Heart left ventricle (tissue), 16 donors: ENCODE results near the gene NTPCR. TPM values are rescaled to one million over a fixed set of nuclear protein-coding genes. Genes with fewer than 3 reads are reported as not detected.

Experiments
- ATAC-seq, 4 donors: fragments of 200-7000 bp; cut with Tn5 transposase; one replicate each; pipeline ENCODE4 v1.9.1; 2020 to 2022; ENCODE audit warnings: moderate library complexity in 4 of 4, mild to moderate bottlenecking in 3 of 4, moderate number of reproducible peaks in 1 of 4
- DNase-seq, 5 donors: peaks; one replicate each; pipeline ENCODE4 v3.0.0-alpha.2; 2020
- H3K27ac ChIP-seq, 12 donors: fragments of 200-600 bp; sonication (generic) in 4 of 12; one replicate each; pipeline versions ENCODE4 v1.5.0 to v1.8.0; 2016 to 2022; ENCODE audit warnings: mild to moderate bottlenecking in 2 of 12
- H3K27me3 ChIP-seq, 9 donors: fragments of 200-600 bp; sonication (generic) in 2 of 9; one replicate each; pipeline versions ENCODE4 v1.5.1 to v1.8.0; 2016 to 2022; ENCODE audit warnings: mild to moderate bottlenecking in 3 of 9
- H3K36me3 ChIP-seq, 9 donors: fragments of 200-600 bp; sonication (generic) in 2 of 9; one replicate each; pipeline versions ENCODE4 v1.5.0 to v1.8.0; 2018 to 2022; ENCODE audit warnings: mild to moderate bottlenecking in 2 of 9
- H3K4me1 ChIP-seq, 12 donors: fragments of 200-600 bp; sonication (generic) in 4 of 12; one replicate each; pipeline versions ENCODE4 v1.5.0 to v1.8.0; 2016 to 2022; ENCODE audit warnings: mild to moderate bottlenecking in 3 of 12
- H3K4me3 ChIP-seq, 12 donors: fragments of 200-600 bp; sonication (generic) in 4 of 12; one replicate each; pipeline versions ENCODE4 v1.5.0 to v1.8.0; 2017 to 2022; ENCODE audit warnings: mild to moderate bottlenecking in 9 of 12, moderate library complexity in 4 of 12
- H3K9me3 ChIP-seq, 12 donors: fragments of 200-600 bp; sonication (generic) in 4 of 12; one replicate each; pipeline versions ENCODE4 v1.5.0 to v1.8.0; 2016 to 2022; ENCODE audit warnings: mild to moderate bottlenecking in 1 of 12
- CTCF ChIP-seq, 12 donors: fragments of 200-600 bp; sonication (generic) in 4 of 12; IDR thresholded peaks; one replicate each; pipeline versions ENCODE4 v1.5.0 to v1.8.0; 2018 to 2022; ENCODE audit warnings: antibody characterized with exemption in 12 of 12, mild to moderate bottlenecking in 5 of 12
- POLR2A ChIP-seq, 2 donors: fragments of 450-650 bp; IDR thresholded peaks; one replicate each; pipeline ENCODE4 v1.6.1; 2017; ENCODE audit warnings: antibody characterized with exemption in 2 of 2, mild to moderate bottlenecking in 2 of 2, moderate library complexity in 2 of 2
- WGBS, 4 donors: extraction: QIAGEN DNeasy Blood & Tissue Kit in 2 of 4; methylation state at CpG; one replicate each; pipeline versions ENCODE4 v1.1.5 to v1.1.7; 2013 to 2018; 5-methylcytosine and 5-hydroxymethylcytosine counted together
- intact Hi-C, 10 donors: fragments of 100-400 bp; cut with DNase I; formaldehyde crosslinking; loops; one replicate each; pipeline versions ENCODE4 v1.11.1 to v1.14.2; 2022
- polyA plus RNA-seq, 2 donors: library from polyadenylated mRNA; stranded (reverse); fragments of 200-250 nt; gene quantifications; one replicate each; pipeline ENCODE4 v1.2.3, GENCODE V29; 2013
- total RNA-seq, 9 donors: library from RNA; depleted of rRNA in 2 of 9; stranded (reverse); fragments of >200 nt in 2 of 9; fragmentation: NEBNext Ultra II Directional in 3 of 9; extraction: Animal tissue kit (Norgen Biotek cat#: 25700) in 3 of 9; gene quantifications; one replicate each; pipeline versions ENCODE4 v1.1.0 to v1.2.4, GENCODE V29; 2016 to 2023
- donor health status: ischemic (EF 13 %, LVEDD 7.1; RV severe dilation, severe dysfunction).
- donor health status: healthy with polysubstance abuse.
- donor health status: DM: no; HTN: yes; CAD: no.
- donor health status: DM: no; HTN: no; CAD: no.
- donor health status: ischemic (EF 25% LVEDD 6.9; RV normal size, moderate dysfunction).
- donor health status: ischemic (EF 25% LVEDD 5.7; RV mildly dilated, moderate dysfunction).
- donor health status: healthy.
- donor health status: DM: yes; HTN: yes; CAD: no.
- donor health status: ischemic (EF 35%, LVEDD 5.7; RV mildly dilated, moderate dysfunction).
- donor health status: nonischemic (EF 11% LVEDD 7.7; RV severe dilation, severe dysfunction).
- donor health status: DM: yes; HTN: yes; CAD: no.
- donor health status: PGD.
- donor health status: ischemic (EF 29% LVEDD 5.4; RV normal size, mild dysfunction).
- donor health status: nonischemic (EF 23%, LVEDD 6.1; RV moderate dilation, normal function).

Gene NTPCR
- total and polyA plus RNA-seq, 11 donors: 29.6 to 81.8 (median 57.8) TPM

DNA sequence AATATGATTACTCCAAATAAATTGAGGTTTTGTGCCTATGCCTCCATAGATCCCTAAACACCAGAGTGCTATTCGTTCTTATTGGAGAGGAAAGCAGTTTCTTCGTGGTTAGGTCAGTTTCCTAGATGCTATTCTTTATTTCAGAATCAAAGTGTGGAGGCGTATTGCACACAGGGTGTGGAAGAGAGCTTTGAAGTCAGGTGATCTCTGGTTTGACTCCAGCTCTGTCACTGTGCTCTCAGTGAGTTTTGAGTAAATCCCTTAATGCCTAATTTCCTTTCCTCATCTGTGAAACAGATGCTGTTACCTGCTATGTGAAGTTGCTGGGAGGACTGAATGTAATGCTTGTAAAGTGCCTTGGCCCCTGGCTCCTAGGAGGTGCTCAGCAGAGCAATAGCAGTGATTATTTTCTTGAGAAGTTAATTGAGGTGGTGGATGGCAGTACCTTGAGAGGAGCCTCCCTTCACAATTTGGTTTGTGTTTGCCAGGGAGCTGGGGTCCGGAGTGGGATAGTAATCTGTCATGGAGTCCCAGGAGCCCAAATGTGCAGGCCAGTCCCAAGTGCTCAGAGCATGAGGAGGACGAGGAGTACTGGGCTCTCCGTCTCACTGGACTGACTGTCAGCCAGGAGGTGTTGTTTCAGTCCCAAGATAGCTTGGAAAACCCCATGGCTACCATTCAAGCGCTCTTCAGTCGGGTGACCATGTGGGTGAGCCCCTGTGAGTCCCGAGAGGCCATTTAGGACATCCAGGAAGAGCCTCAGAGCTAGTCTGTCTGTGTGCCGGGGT, 14.9 kb downstream of the NTPCR start:
- WGBS, 4 donors: 45 to 70% (median 56%) methylated on average over 9 to 10 of the region's 10 CpGs
- peak overlapping the region in 6 of 12 donors; percentile 3 to 26 (median 15) for H3K27ac ChIP-seq
- DNase-seq: no peak
- H3K9me3 ChIP-seq: no peaks in the 10 kb centered on the region
- peaks cover 0 to 37% (median 22%) of the 10 kb centered on the region in 9 donors for H3K36me3 ChIP-seq
- H3K4me3 ChIP-seq: no peak overlapping the region
- TF ChIP-seq CTCF (IDR thresholded peaks at IDR 0.05) (no peak), POLR2A (IDR thresholded peaks at IDR 0.05) (no peak)
- H3K4me1 ChIP-seq: peaks cover 0 to 71% (median 36%) of the 10 kb centered on the region in 12 donors
- peak in 3 of 4 donors; percentile 40 to 58 (median 48) for ATAC-seq
- intact Hi-C loops: loop anchor here in 4 of 10 donors (5.0 to 10.0 kb wide), 3 partner anchors 161 to 331 kb away; partner anchors contain the start of genes SIPA1L2 (in 2 of the 4) and MAP10 (in 1 of the 4)
- no peaks in the 10 kb centered on the region for H3K27me3 ChIP-seq

DNA sequence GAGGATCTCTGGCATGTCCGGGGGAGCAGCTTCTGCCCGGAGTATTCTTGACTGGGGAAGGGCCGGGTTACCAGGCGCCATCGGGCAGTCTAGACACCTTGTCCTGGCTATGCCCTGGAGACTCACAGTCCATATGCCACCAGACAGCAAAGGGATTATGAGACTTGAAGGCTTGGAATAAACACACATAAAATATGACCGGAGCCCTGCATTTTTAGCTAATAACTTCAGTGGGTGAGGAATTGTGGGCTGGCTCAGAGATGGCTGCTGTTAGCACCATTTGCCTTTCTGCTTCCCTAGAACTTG, 15.5 kb downstream of the NTPCR start:
- H3K4me1 ChIP-seq: peaks cover 0 to 71% (median 36%) of the 10 kb centered on the region in 12 donors
- intact Hi-C loops: loop anchor here in 4 of 10 donors (5.0 to 10.0 kb wide), 3 partner anchors 161 to 331 kb away; partner anchors contain the start of genes SIPA1L2 (in 2 of the 4) and MAP10 (in 1 of the 4)
- peak overlapping the region in 5 of 12 donors; percentile 3 to 23 (median 14) for H3K27ac ChIP-seq
- no peak for TF ChIP-seq POLR2A (IDR thresholded peaks at IDR 0.05)
- TF ChIP-seq CTCF (IDR thresholded peaks at IDR 0.05): no peak
- H3K9me3 ChIP-seq: no peaks in the 10 kb centered on the region
- no peak overlapping the region for H3K4me3 ChIP-seq
- peaks cover 0 to 39% (median 28%) of the 10 kb centered on the region in 9 donors for H3K36me3 ChIP-seq
- DNase-seq (no peak), ATAC-seq (no peak)
- H3K27me3 ChIP-seq: no peaks in the 10 kb centered on the region
- WGBS, 4 donors: 62 to 85% (median 71%) methylated on average over 5 to 6 of the region's 6 CpGs

DNA sequence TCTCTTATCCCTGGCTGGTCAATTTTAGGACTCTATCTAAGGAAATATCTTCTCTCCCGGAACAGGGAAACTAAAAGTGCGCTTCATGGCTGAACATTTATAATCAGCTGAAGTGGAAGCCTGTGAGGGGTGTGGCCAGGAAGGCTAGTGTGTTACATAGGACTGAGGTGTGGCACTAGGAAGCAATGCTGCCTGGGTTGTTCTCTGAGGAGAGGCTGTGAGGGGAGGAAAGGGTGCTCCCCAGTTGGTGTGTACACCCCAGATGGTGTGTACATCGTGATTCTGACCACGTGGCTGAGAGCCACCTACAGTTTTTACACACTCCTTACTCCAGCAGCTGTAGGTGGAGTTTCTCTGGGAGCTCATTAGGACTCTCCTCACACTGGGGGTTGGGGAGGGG, 16.3 kb downstream of the NTPCR start:
- Histone ChIP-seq H3K27ac (peak overlapping the region in 2 of 12 donors; percentile 13 to 18), H3K4me1 (peaks cover 0 to 71% (median 36%) of the 10 kb centered on the region in 12 donors), H3K4me3 (no peak overlapping the region), H3K27me3 (no peaks in the 10 kb centered on the region), H3K36me3 (peaks cover 0 to 39% (median 32%) of the 10 kb centered on the region in 9 donors), H3K9me3 (no peaks in the 10 kb centered on the region)
- intact Hi-C loops: loop anchor here in 4 of 10 donors (5.0 to 10.0 kb wide), 3 partner anchors 162 to 332 kb away; partner anchors contain the start of genes SIPA1L2 (in 2 of the 4) and MAP10 (in 1 of the 4)
- ATAC-seq: peak in 3 of 4 donors; percentile 21 to 47 (median 23)
- no peak for DNase-seq
- 56 to 65% (median 58%) methylated on average over 4 of the region's 4 CpGs for WGBS, 4 donors
- TF ChIP-seq CTCF (IDR thresholded peaks at IDR 0.05) (no peak), POLR2A (IDR thresholded peaks at IDR 0.05) (no peak)

- ATAC-seq (no peak), DNase-seq (no peak)
- Histone ChIP-seq H3K4me3 (no peak overlapping the region), H3K4me1 (peaks cover 0 to 53% (median 24%) of the 10 kb centered on the region in 12 donors), H3K27ac (no peak overlapping the region), H3K9me3 (peaks cover 0 to 6% (median 0%) of the 10 kb centered on the region in 12 donors), H3K27me3 (no peaks in the 10 kb centered on the region), H3K36me3 (peaks cover 0 to 53% (median 47%) of the 10 kb centered on the region in 9 donors)
- 70 to 87% (median 76%) methylated on average over 5 of the region's 5 CpGs for WGBS, 4 donors
- intact Hi-C loops: loop anchor here in 4 of 10 donors (5.0 to 10.0 kb wide), 3 partner anchors 164 to 334 kb away; partner anchors contain the start of genes SIPA1L2 (in 2 of the 4) and MAP10 (in 1 of the 4)
- TF ChIP-seq POLR2A (IDR thresholded peaks at IDR 0.05) (no peak), CTCF (IDR thresholded peaks at IDR 0.05) (no peak)
Measured at GRCh38 chr1:232968391-232968790, 18.0 kb downstream of the NTPCR start.
